Calu3 (cell line): ENCODE measurements around the gene GPR156. TPM values are rescaled to one million over a fixed set of nuclear protein-coding genes. Genes with fewer than 3 reads are reported as not detected.

Source experiments
- BruUV-seq: library from RNA; stranded (reverse); fragments of 400-500 nt; replicated peaks from 2 replicates; lab custom pipeline; 2021; lab: Mats Ljungman, UMichigan
- CTCF ChIA-PET: fragments of 300-600 bp; sonication (Branson Sonifier 250); formaldehyde crosslinking; loops from one replicate; lab custom pipeline; 2022; ENCODE audit warnings: antibody characterized with exemption; lab: Charles Lee
- DNase-seq: peaks from one replicate; pipeline ENCODE4 v3.0.0; 2022
- H3K27ac Mint-ChIP-seq: one replicate; pipeline ENCODE4 v1.8.0; 2022; ENCODE audit warnings: mixed read lengths; ENCODE audit not compliant: unreplicated experiment
- H3K27me3 Mint-ChIP-seq: one replicate; pipeline ENCODE4 v1.8.0; 2022; ENCODE audit warnings: mixed read lengths; ENCODE audit not compliant: unreplicated experiment
- H3K36me3 Mint-ChIP-seq: one replicate; pipeline ENCODE4 v1.8.0; 2022; ENCODE audit warnings: mild to moderate bottlenecking, moderate library complexity, mixed read lengths; ENCODE audit not compliant: insufficient read depth, unreplicated experiment
- H3K4me1 Mint-ChIP-seq: one replicate; pipeline ENCODE4 v1.8.0; 2022; ENCODE audit warnings: mild to moderate bottlenecking, low read depth, mixed read lengths; ENCODE audit not compliant: unreplicated experiment
- H3K4me3 Mint-ChIP-seq: one replicate; pipeline ENCODE4 v1.8.0; 2022; ENCODE audit warnings: mild to moderate bottlenecking, low read depth, moderate library complexity, mixed read lengths; ENCODE audit not compliant: unreplicated experiment
- H3K9me3 Mint-ChIP-seq: one replicate; pipeline ENCODE4 v1.8.0; 2022; ENCODE audit warnings: low read depth, mixed read lengths; ENCODE audit not compliant: unreplicated experiment
- CTCF ChIP-seq: fragments of 200-600 bp; IDR thresholded peaks from one replicate; pipeline ENCODE4 v1.8.0; 2022; ENCODE audit warnings: antibody characterized with exemption; ENCODE audit not compliant: unreplicated experiment
- intact Hi-C: fragments of 100-400 bp; cut with micrococcal nuclease; formaldehyde crosslinking; loops from one replicate; pipeline ENCODE4 v1.10.0; 2022; ENCODE audit not compliant: unreplicated experiment
- total RNA-seq: library from RNA; stranded (reverse); gene quantifications from 2 replicates; pipeline ENCODE4 v1.2.3, GENCODE V29; 2022

Gene GPR156
- total RNA-seq, 1 experiment from 2014 or later = 0.45 TPM

- no peak for DNase-seq
- TF ChIP-seq CTCF = no peak
- peaks cover 3% of the 10 kb centered on the region for H3K9me3 Mint-ChIP-seq
- no peaks in the 10 kb centered on the region for H3K36me3 Mint-ChIP-seq
- no TSS peak for BruUV-seq
- H3K27ac Mint-ChIP-seq = no peak overlapping the region
- peaks cover 42% of the 10 kb centered on the region for H3K4me1 Mint-ChIP-seq
- no peak overlapping the region for H3K4me3 Mint-ChIP-seq
- no peaks in the 10 kb centered on the region for H3K27me3 Mint-ChIP-seq
- CTCF ChIA-PET = interaction anchor here (1.0 kb wide), 1 partner anchor 8 kb away, joined by 3 read pairs; no protein-coding TSS in a partner anchor
- intact Hi-C loops = no loop called here
Observed at GRCh38 chr3:120168038-120168437, 117.0 kb downstream of the GPR156 start.

- no peak overlapping the region for H3K4me3 Mint-ChIP-seq
- no peak for TF ChIP-seq CTCF
- CTCF ChIA-PET = no interaction called here
- H3K27me3 Mint-ChIP-seq = no peaks in the 10 kb centered on the region
- intact Hi-C loops = no loop called here
- BruUV-seq = no TSS peak
- no peak overlapping the region for H3K27ac Mint-ChIP-seq
- peaks cover 45% of the 10 kb centered on the region for H3K4me1 Mint-ChIP-seq
- no peaks in the 10 kb centered on the region for H3K36me3 Mint-ChIP-seq
- peaks cover 3% of the 10 kb centered on the region for H3K9me3 Mint-ChIP-seq
- DNase-seq = no peak
Observed at GRCh38 chr3:120167488-120167887, 117.5 kb downstream of the GPR156 start.

GRCh38 chr3:120163816-120164215 is 121.2 kb downstream of the GPR156 start:
- CTCF ChIA-PET = interaction anchor here (0.6 kb wide), 1 partner anchor 175 kb away, joined by 3 read pairs; no protein-coding TSS in a partner anchor
- no peaks in the 10 kb centered on the region for H3K27me3 Mint-ChIP-seq
- H3K36me3 Mint-ChIP-seq = peaks cover 18% of the 10 kb centered on the region
- no TSS peak for BruUV-seq
- no peak overlapping the region for H3K4me3 Mint-ChIP-seq
- peaks cover 3% of the 10 kb centered on the region for H3K9me3 Mint-ChIP-seq
- DNase-seq = no peak
- TF ChIP-seq CTCF = no peak
- H3K4me1 Mint-ChIP-seq = peaks cover 50% of the 10 kb centered on the region
- H3K27ac Mint-ChIP-seq = peak overlapping the region; percentile 85
- intact Hi-C loops = loop anchor here (5.0 kb wide), 1 partner anchor 67 kb away; no protein-coding TSS in a partner anchor

GRCh38 chr3:120163026-120163425 is 122.0 kb downstream of the GPR156 start:
- H3K4me3 Mint-ChIP-seq = peak overlapping the region; percentile 54
- no peak for TF ChIP-seq CTCF
- H3K27me3 Mint-ChIP-seq = no peaks in the 10 kb centered on the region

More at GRCh38 chr3:120163026-120163425, 122.0 kb downstream of the GPR156 start:
- Mint-ChIP-seq H3K27ac (peak overlapping the region; percentile 85), H3K4me1 (peaks cover 54% of the 10 kb centered on the region), H3K36me3 (peaks cover 22% of the 10 kb centered on the region), H3K9me3 (peaks cover 3% of the 10 kb centered on the region)
- CTCF ChIA-PET = no interaction called here
- intact Hi-C loops = loop anchor here (5.0 kb wide), 1 partner anchor 66 kb away; no protein-coding TSS in a partner anchor
- DNase-seq = no peak
- BruUV-seq = no TSS peak
